Measurements from ENCODE around the gene DDR2. TPM values are rescaled to one million over a fixed set of nuclear protein-coding genes. Genes with fewer than 3 reads are reported as not detected.

DDR2 gene
- total RNA-seq, 1 donor from 2014 or later, result 3.8 TPM

DNA sequence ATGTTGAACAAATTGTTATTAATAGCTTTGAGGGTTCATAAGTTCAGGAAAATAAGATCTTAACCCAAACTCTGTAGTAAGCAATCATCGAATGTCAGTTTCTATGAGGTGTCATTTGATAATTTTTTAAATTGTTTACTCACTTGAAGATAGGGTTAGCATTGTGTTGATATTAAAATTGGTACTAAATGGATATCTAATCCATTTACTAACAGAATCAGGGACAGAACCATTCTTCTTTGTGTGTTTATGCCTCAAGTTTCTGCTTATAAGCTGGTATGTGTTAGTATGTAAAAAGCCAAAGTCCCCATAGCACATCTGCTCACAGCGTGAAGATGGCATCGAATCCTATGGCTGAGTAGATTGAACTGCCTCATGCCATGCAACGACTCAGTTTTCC, 13.4 kb downstream of the DDR2 start:
- Histone ChIP-seq H3K36me3 (ENCODE audit: control insufficient read depth, insufficient read depth, low read length) (no peaks in the 10 kb centered on the region), H3K4me3 (ENCODE audit: low read depth, low read length) (no peak overlapping the region), H3K27me3 (ENCODE audit: control insufficient read depth, insufficient read depth, low read length) (no peaks in the 10 kb centered on the region)
- no peak for TF ChIP-seq CTCF (IDR thresholded peaks at IDR 0.05; ENCODE audit: insufficient read depth, low read length, poor library complexity, severe bottlenecking)
- no peak for DNase-seq (ENCODE audit: low read depth)

DNA sequence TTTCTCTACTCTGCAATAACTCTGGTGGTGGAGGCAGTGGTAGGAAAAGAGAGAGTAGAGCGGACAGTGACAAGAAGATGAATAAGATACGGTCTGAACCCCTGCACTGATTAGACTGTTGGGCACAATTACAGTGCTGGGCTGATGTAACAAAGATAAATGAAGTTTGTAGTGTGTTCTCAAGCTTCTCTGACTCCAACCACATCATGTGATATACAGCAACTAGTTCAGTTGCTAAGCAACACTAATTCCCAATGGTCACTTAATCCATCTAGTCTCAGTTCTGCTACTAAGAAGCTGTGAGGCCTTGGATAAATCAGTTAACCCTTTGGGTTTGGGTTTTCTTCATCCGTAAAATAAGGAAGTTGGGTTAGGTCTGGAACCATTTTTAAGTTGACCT, 17.3 kb downstream of the DDR2 start:
- TF ChIP-seq CTCF (IDR thresholded peaks at IDR 0.05; ENCODE audit: insufficient read depth, low read length, poor library complexity, severe bottlenecking), result no peak
- Histone ChIP-seq H3K27me3 (ENCODE audit: control insufficient read depth, insufficient read depth, low read length) (no peaks in the 10 kb centered on the region), H3K36me3 (ENCODE audit: control insufficient read depth, insufficient read depth, low read length) (no peaks in the 10 kb centered on the region), H3K4me3 (ENCODE audit: low read depth, low read length) (no peak overlapping the region)
- no peak for DNase-seq (ENCODE audit: low read depth)

GRCh38 chr1:162654915-162655620, 22.8 kb downstream of the DDR2 start:
- TF ChIP-seq CTCF (IDR thresholded peaks at IDR 0.05; ENCODE audit: insufficient read depth, low read length, poor library complexity, severe bottlenecking), result no peak
- no peak overlapping the region for H3K4me3 ChIP-seq (ENCODE audit: low read depth, low read length)
- H3K27me3 ChIP-seq (ENCODE audit: control insufficient read depth, insufficient read depth, low read length), result no peaks in the 10 kb centered on the region
- no peak for DNase-seq (ENCODE audit: low read depth)
- H3K36me3 ChIP-seq (ENCODE audit: control insufficient read depth, insufficient read depth, low read length), result no peaks in the 10 kb centered on the region

DNA sequence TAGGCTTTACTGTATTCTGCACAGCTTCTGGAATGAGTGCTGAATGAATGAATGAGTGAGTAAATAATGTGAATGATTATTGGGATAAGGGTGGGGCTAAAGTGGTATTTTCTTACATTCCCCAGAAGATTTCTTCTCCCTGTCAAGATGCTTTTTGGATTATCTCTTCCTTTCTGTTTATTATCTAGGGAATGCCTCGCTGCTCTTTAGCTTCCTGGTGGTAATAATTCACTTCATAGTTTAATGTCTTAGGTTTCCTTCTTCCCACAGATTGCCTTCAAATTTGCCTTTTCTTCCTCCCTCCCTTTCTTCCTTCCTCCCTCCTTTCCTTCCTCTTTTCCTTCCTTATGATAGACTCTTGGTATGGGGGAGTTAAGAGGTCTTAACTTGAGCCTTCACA, 24.0 kb downstream of the DDR2 start:
- Histone ChIP-seq H3K27me3 (ENCODE audit: control insufficient read depth, insufficient read depth, low read length) (no peaks in the 10 kb centered on the region), H3K36me3 (ENCODE audit: control insufficient read depth, insufficient read depth, low read length) (no peaks in the 10 kb centered on the region), H3K4me3 (ENCODE audit: low read depth, low read length) (no peak overlapping the region)
- TF ChIP-seq CTCF (IDR thresholded peaks at IDR 0.05; ENCODE audit: insufficient read depth, low read length, poor library complexity, severe bottlenecking), result no peak
- no peak for DNase-seq (ENCODE audit: low read depth)

DNA sequence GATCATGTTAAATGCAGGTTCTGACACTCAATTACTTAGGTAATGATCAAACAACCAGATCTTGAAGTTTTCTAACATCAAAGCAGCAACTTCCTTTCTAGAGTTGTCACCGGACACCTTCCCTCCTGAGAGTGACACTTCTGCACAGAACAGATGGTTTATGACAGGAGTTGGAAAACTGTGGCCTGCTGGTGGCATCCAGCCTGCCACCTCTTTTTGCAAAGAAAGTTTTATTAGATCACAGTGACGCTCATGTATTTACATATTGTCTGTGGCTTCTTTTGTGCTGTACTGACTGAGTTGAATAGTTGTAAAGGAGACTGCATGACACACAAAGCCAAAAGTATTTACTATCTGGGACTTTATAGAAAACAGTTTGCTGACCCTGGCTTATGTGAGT, 28.3 kb downstream of the DDR2 start:
- TF ChIP-seq CTCF (IDR thresholded peaks at IDR 0.05; ENCODE audit: insufficient read depth, low read length, poor library complexity, severe bottlenecking), result no peak
- Histone ChIP-seq H3K27me3 (ENCODE audit: control insufficient read depth, insufficient read depth, low read length) (no peaks in the 10 kb centered on the region), H3K4me3 (ENCODE audit: low read depth, low read length) (no peak overlapping the region), H3K36me3 (ENCODE audit: control insufficient read depth, insufficient read depth, low read length) (no peaks in the 10 kb centered on the region)
- no peak for DNase-seq (ENCODE audit: low read depth)

DNA sequence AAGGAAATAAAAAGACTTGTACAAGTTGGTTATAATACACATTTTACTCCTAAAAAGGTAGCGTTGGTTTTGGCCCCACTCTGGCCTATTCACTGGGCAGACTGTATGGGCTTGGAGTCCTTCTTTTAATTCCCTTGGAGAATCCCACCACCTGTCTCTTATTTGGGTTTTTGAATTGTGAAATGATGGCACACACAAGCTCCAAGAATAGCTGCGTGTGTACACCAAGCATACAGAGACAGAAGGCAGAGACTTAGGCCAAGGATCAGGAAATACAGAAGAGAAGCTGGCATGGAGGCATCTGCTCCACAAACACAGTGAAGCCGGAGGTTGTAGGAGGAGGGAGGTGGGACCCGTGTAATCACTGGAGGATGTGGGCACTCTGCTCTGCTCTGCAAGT, 29.1 kb downstream of the DDR2 start:
- DNase-seq (ENCODE audit: low read depth), result no peak
- Histone ChIP-seq H3K27me3 (ENCODE audit: control insufficient read depth, insufficient read depth, low read length) (no peaks in the 10 kb centered on the region), H3K4me3 (ENCODE audit: low read depth, low read length) (no peak overlapping the region), H3K36me3 (ENCODE audit: control insufficient read depth, insufficient read depth, low read length) (no peaks in the 10 kb centered on the region)
- no peak for TF ChIP-seq CTCF (IDR thresholded peaks at IDR 0.05; ENCODE audit: insufficient read depth, low read length, poor library complexity, severe bottlenecking)
